ENCODE data around the gene P4HB.

GRCh38 chr17:81870131-81870980 is 10.0 kb upstream of the P4HB start:
- no peak for TF ChIP-seq CTCF (conservative IDR thresholded peaks at IDR 0.05)
- TF ChIP-seq ZFX (IDR thresholded peaks at IDR 0.05): peak; percentile 89
